NCI-H187 (cell line): Measurements from ENCODE around the gene RPE.
A peak's percentile ranks its signal among the peaks of the same experiment; 100 is the strongest.

Experiments used
- DNase-seq, 2 experiments: peaks; one replicate each; lab custom pipeline; 2025; lab: John Stamatoyannopoulos, UW

Gene RPE

GRCh38 chr2:210002158-210003157 is at the start of gene RPE:
Gene RPE (plus strand): TSS chr2:210002638. CDS start chr2:210002662, 24 bp downstream.
- DNase-seq = peak; percentile 63 to 66

- DNase-seq = no peak
These were observed 46.2 kb upstream of the RPE start for GRCh38 chr2:209956271-209956670.

GRCh38 chr2:209958016-209958415 is 44.4 kb upstream of the RPE start:
- DNase-seq = no peak

- no peak for DNase-seq
These were observed 42.4 kb upstream of the RPE start for GRCh38 chr2:209960045-209960444.

GRCh38 chr2:209960676-209961630 is 41.5 kb upstream of the RPE start:
- peak in 1 of 2 experiments; percentile 14 for DNase-seq

- DNase-seq = no peak
These were observed 36.7 kb upstream of the RPE start for GRCh38 chr2:209965723-209966122.

- DNase-seq = no peak
These were observed 32.7 kb upstream of the RPE start for GRCh38 chr2:209969692-209970091.

- DNase-seq = no peak
These were observed 32.2 kb upstream of the RPE start for GRCh38 chr2:209970271-209970670.

GRCh38 chr2:209970711-209971110 is 31.7 kb upstream of the RPE start:
- no peak for DNase-seq

- no peak for DNase-seq
These were observed 29.1 kb upstream of the RPE start for GRCh38 chr2:209973328-209973727.

- no peak for DNase-seq
These were observed 27.9 kb upstream of the RPE start for GRCh38 chr2:209974576-209974975.

GRCh38 chr2:209976698-209977385 is 25.6 kb upstream of the RPE start:
- DNase-seq = no peak

GRCh38 chr2:209977386-209978239 is 24.8 kb upstream of the RPE start:
- DNase-seq = no peak

GRCh38 chr2:209984291-209984690 is 18.1 kb upstream of the RPE start:
- no peak for DNase-seq

- no peak for DNase-seq
These were observed 16.6 kb upstream of the RPE start for GRCh38 chr2:209985874-209986273.

- no peak for DNase-seq
These were observed 16.0 kb upstream of the RPE start for GRCh38 chr2:209986415-209986814.

GRCh38 chr2:209988010-209988409 is 14.4 kb upstream of the RPE start:
- no peak for DNase-seq

GRCh38 chr2:209990838-209991237 is 11.6 kb upstream of the RPE start:
- no peak for DNase-seq

GRCh38 chr2:209993968-209994367 is 8.5 kb upstream of the RPE start:
- no peak for DNase-seq

- DNase-seq = no peak
These were observed 3.8 kb upstream of the RPE start for GRCh38 chr2:209998596-209998995.
